Stimulated activated naive B cell treated with anti-CD40 and anti-IgM and Interleukin-4, amounts not matched to agents 10 μg/mL and 1 μg/mL and 100 μg/mL, for 72 hours (primary cell): ENCODE data around the gene LEUTX.

Experiments used
- ATAC-seq, 2 donors: fragments of 150-1000 bp; cut with Tn5 transposase; replicated peaks; 2 replicates each; pipeline ENCODE4 v1.10.0; 2021; ENCODE audit warnings: moderate library complexity in 1 of 2
- DNase-seq: peaks from one replicate; pipeline ENCODE4 v3.0.0; 2021
- H3K27ac Mint-ChIP-seq: one replicate; pipeline ENCODE4 v1.8.0; 2022; ENCODE audit warnings: mild to moderate bottlenecking, mixed read lengths
- H3K27me3 Mint-ChIP-seq, 2 donors: one replicate each; pipeline ENCODE4 v1.8.0; 2022; ENCODE audit warnings: mixed read lengths in 2 of 2
- H3K36me3 Mint-ChIP-seq, 2 donors: one replicate each; pipeline ENCODE4 v1.8.0; 2022; ENCODE audit warnings: mixed read lengths in 2 of 2, mild to moderate bottlenecking in 1 of 2
- H3K4me1 Mint-ChIP-seq, 2 donors: one replicate each; pipeline ENCODE4 v1.8.0; 2022; ENCODE audit warnings: mixed read lengths in 2 of 2, mild to moderate bottlenecking in 1 of 2
- H3K4me3 Mint-ChIP-seq, 2 donors: one replicate each; pipeline ENCODE4 v1.8.0; 2022; ENCODE audit warnings: mild to moderate bottlenecking in 2 of 2, mixed read lengths in 2 of 2, moderate library complexity in 1 of 2
- H3K9me3 Mint-ChIP-seq, 2 donors: one replicate each; pipeline ENCODE4 v1.8.0; 2022; ENCODE audit warnings: mixed read lengths in 2 of 2, mild to moderate bottlenecking in 1 of 2

Gene LEUTX

GRCh38 chr19:39778763-39779162 lies at the start of gene LEUTX:
LEUTX (plus strand) TSS chr19:39778854; CDS start chr19:39778921, 67 bp downstream.
- Mint-ChIP-seq H3K36me3 (no peaks in the 10 kb centered on the region), H3K27me3 (peaks cover 16 to 38% of the 10 kb centered on the region in 2 donors), H3K9me3 (no peaks in the 10 kb centered on the region), H3K27ac (no peak within 1 kb of the TSS), H3K4me1 (no peaks in the 10 kb centered on the region), H3K4me3 (no peak within 1 kb of the TSS)
- ATAC-seq (peak in 1 of 2 donors; percentile 46), DNase-seq (no peak)

- no peak for DNase-seq
- Mint-ChIP-seq H3K27me3 (peaks cover 27 to 36% of the 10 kb centered on the region in 2 donors), H3K9me3 (no peaks in the 10 kb centered on the region), H3K36me3 (no peaks in the 10 kb centered on the region), H3K4me3 (no peak overlapping the region), H3K4me1 (peaks cover 0 to 7% of the 10 kb centered on the region in 2 donors), H3K27ac (no peak overlapping the region)
- ATAC-seq: no peak
These were observed 49.1 kb upstream of the LEUTX start for GRCh38 chr19:39729594-39729993.

GRCh38 chr19:39731685-39732084 lies 47.0 kb upstream of the LEUTX start:
- H3K27ac Mint-ChIP-seq: no peak overlapping the region
- H3K36me3 Mint-ChIP-seq: no peaks in the 10 kb centered on the region
- peaks cover 23 to 37% of the 10 kb centered on the region in 2 donors for H3K27me3 Mint-ChIP-seq
- no peaks in the 10 kb centered on the region for H3K9me3 Mint-ChIP-seq
- no peak overlapping the region for H3K4me3 Mint-ChIP-seq
- ATAC-seq (no peak), DNase-seq (no peak)
- H3K4me1 Mint-ChIP-seq: peaks cover 0 to 4% of the 10 kb centered on the region in 2 donors

GRCh38 chr19:39733841-39734240 lies 44.8 kb upstream of the LEUTX start:
- H3K27me3 Mint-ChIP-seq: peaks cover 23 to 41% of the 10 kb centered on the region in 2 donors
- H3K36me3 Mint-ChIP-seq: no peaks in the 10 kb centered on the region
- H3K4me3 Mint-ChIP-seq: no peak overlapping the region
- no peaks in the 10 kb centered on the region for H3K4me1 Mint-ChIP-seq
- H3K9me3 Mint-ChIP-seq: no peaks in the 10 kb centered on the region
- no peak for DNase-seq
- no peak for ATAC-seq
- no peak overlapping the region for H3K27ac Mint-ChIP-seq

- no peak for ATAC-seq
- H3K4me3 Mint-ChIP-seq: no peak overlapping the region
- H3K4me1 Mint-ChIP-seq: peaks cover 0 to 3% of the 10 kb centered on the region in 2 donors
- peaks cover 19 to 39% of the 10 kb centered on the region in 2 donors for H3K27me3 Mint-ChIP-seq
- no peak for DNase-seq
- no peak overlapping the region for H3K27ac Mint-ChIP-seq
- no peaks in the 10 kb centered on the region for H3K9me3 Mint-ChIP-seq
- no peaks in the 10 kb centered on the region for H3K36me3 Mint-ChIP-seq
These were observed 43.0 kb upstream of the LEUTX start for GRCh38 chr19:39735688-39736087.

GRCh38 chr19:39736088-39736487 lies 42.6 kb upstream of the LEUTX start:
- Mint-ChIP-seq H3K4me3 (no peak overlapping the region), H3K4me1 (peaks cover 0 to 3% of the 10 kb centered on the region in 2 donors), H3K9me3 (no peaks in the 10 kb centered on the region), H3K27ac (no peak overlapping the region), H3K27me3 (peaks cover 20 to 39% of the 10 kb centered on the region in 2 donors), H3K36me3 (no peaks in the 10 kb centered on the region)
- ATAC-seq: no peak
- DNase-seq: no peak

- DNase-seq (no peak), ATAC-seq (no peak)
- Mint-ChIP-seq H3K27ac (no peak overlapping the region), H3K4me3 (no peak overlapping the region), H3K27me3 (peaks cover 25 to 40% of the 10 kb centered on the region in 2 donors), H3K4me1 (peaks cover 0 to 3% of the 10 kb centered on the region in 2 donors), H3K36me3 (no peaks in the 10 kb centered on the region), H3K9me3 (no peaks in the 10 kb centered on the region)
These were observed 41.3 kb upstream of the LEUTX start for GRCh38 chr19:39737351-39737750.

GRCh38 chr19:39737891-39738290 lies 40.8 kb upstream of the LEUTX start, which contains the start of gene CLC:
CLC (minus strand) TSS chr19:39738029; CDS start chr19:39737952, 77 bp downstream.
- Mint-ChIP-seq H3K36me3 (no peaks in the 10 kb centered on the region), H3K27ac (no peak within 1 kb of the TSS), H3K4me1 (peaks cover 0 to 3% of the 10 kb centered on the region in 2 donors), H3K27me3 (peaks cover 27 to 45% of the 10 kb centered on the region in 2 donors), H3K9me3 (no peaks in the 10 kb centered on the region), H3K4me3 (no peak within 1 kb of the TSS)
- ATAC-seq (no peak), DNase-seq (no peak)

- Mint-ChIP-seq H3K27ac (no peak overlapping the region), H3K27me3 (peaks cover 32 to 51% of the 10 kb centered on the region in 2 donors), H3K4me1 (peaks cover 0 to 3% of the 10 kb centered on the region in 2 donors), H3K4me3 (no peak overlapping the region), H3K36me3 (no peaks in the 10 kb centered on the region), H3K9me3 (no peaks in the 10 kb centered on the region)
- DNase-seq: no peak
- no peak for ATAC-seq
These were observed 39.8 kb upstream of the LEUTX start for GRCh38 chr19:39738814-39739213.

GRCh38 chr19:39740395-39740794 lies 38.3 kb upstream of the LEUTX start:
- Mint-ChIP-seq H3K4me1 (peaks cover 0 to 3% of the 10 kb centered on the region in 2 donors), H3K4me3 (no peak overlapping the region), H3K9me3 (no peaks in the 10 kb centered on the region), H3K27me3 (peaks cover 30 to 39% of the 10 kb centered on the region in 2 donors), H3K27ac (no peak overlapping the region), H3K36me3 (no peaks in the 10 kb centered on the region)
- ATAC-seq (peak in 1 of 2 donors; percentile 39), DNase-seq (no peak)

- DNase-seq: no peak
- Mint-ChIP-seq H3K36me3 (no peaks in the 10 kb centered on the region), H3K4me3 (no peak overlapping the region), H3K27ac (no peak overlapping the region), H3K9me3 (no peaks in the 10 kb centered on the region), H3K4me1 (peaks cover 0 to 4% of the 10 kb centered on the region in 2 donors), H3K27me3 (peaks cover 33 to 35% of the 10 kb centered on the region in 2 donors)
- peak in 1 of 2 donors; percentile 59 for ATAC-seq
These were observed 33.0 kb upstream of the LEUTX start for GRCh38 chr19:39745643-39746042.

- H3K36me3 Mint-ChIP-seq: no peaks in the 10 kb centered on the region
- no peak for DNase-seq
- no peak overlapping the region for H3K4me3 Mint-ChIP-seq
- ATAC-seq: no peak
- peaks cover 28 to 39% of the 10 kb centered on the region in 2 donors for H3K27me3 Mint-ChIP-seq
- H3K4me1 Mint-ChIP-seq: peaks cover 0 to 4% of the 10 kb centered on the region in 2 donors
- no peak overlapping the region for H3K27ac Mint-ChIP-seq
- H3K9me3 Mint-ChIP-seq: no peaks in the 10 kb centered on the region
These were observed 31.7 kb upstream of the LEUTX start for GRCh38 chr19:39746836-39747529.

- peaks cover 18 to 29% of the 10 kb centered on the region in 2 donors for H3K27me3 Mint-ChIP-seq
- no peak overlapping the region for H3K27ac Mint-ChIP-seq
- ATAC-seq (no peak), DNase-seq (no peak)
- H3K4me3 Mint-ChIP-seq: no peak overlapping the region
- H3K9me3 Mint-ChIP-seq: no peaks in the 10 kb centered on the region
- H3K4me1 Mint-ChIP-seq: peaks cover 0 to 4% of the 10 kb centered on the region in 2 donors
- no peaks in the 10 kb centered on the region for H3K36me3 Mint-ChIP-seq
These were observed 28.7 kb upstream of the LEUTX start for GRCh38 chr19:39749981-39750380.

GRCh38 chr19:39752390-39752789 lies 26.3 kb upstream of the LEUTX start:
- no peak overlapping the region for H3K27ac Mint-ChIP-seq
- no peak overlapping the region for H3K4me3 Mint-ChIP-seq
- DNase-seq: no peak
- H3K9me3 Mint-ChIP-seq: no peaks in the 10 kb centered on the region
- peaks cover 14 to 27% of the 10 kb centered on the region in 2 donors for H3K27me3 Mint-ChIP-seq
- ATAC-seq: no peak
- no peaks in the 10 kb centered on the region for H3K36me3 Mint-ChIP-seq
- H3K4me1 Mint-ChIP-seq: no peaks in the 10 kb centered on the region

- ATAC-seq (no peak), DNase-seq (no peak)
- Mint-ChIP-seq H3K4me1 (no peaks in the 10 kb centered on the region), H3K27ac (no peak overlapping the region), H3K4me3 (no peak overlapping the region), H3K27me3 (peaks cover 15 to 30% of the 10 kb centered on the region in 2 donors), H3K36me3 (no peaks in the 10 kb centered on the region), H3K9me3 (no peaks in the 10 kb centered on the region)
These were observed 25.9 kb upstream of the LEUTX start for GRCh38 chr19:39752795-39753194.
